ENCODE results near the gene HHLA2.
"Not testable (repeated sequence)": the region's sequence is repeated elsewhere in the genome, so short reads cannot be mapped to it uniquely, and the experiment has no call there.

HHLA2 gene

DNA sequence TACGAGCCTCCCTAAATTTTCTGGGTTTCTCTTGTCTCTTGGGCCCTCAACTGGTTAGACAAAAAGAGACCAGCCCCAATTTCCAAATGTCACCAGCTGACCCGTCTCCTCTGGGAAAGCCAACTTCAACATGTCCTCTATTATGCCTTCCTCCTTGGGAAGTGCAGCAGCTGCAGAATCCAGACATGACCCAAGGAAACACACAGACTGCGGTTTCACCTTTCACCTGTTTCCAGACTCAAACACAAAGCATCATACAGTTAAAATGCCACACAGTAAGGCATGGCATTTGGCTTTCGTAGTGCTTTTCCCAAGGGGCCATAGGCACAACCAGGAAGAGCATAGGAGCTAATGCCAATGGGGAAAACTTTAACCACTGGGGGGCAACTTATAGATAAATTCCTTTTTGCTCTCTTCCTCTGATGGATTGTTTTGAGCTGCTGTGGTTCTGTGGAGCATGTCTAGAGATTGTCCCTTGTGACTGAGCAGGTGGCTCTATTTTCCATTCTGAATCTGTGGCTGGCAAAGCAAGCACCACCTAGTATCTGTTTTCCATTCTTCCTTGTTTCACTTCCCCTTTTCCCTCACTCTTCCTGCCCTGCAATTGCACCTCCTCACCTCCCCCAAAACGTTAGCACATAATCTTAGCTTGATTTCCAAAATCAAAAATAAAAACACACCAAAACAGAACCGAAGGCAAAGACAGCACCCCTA is 49.3 kb downstream of the HHLA2 start:
- no peak for DNase-seq

DNA sequence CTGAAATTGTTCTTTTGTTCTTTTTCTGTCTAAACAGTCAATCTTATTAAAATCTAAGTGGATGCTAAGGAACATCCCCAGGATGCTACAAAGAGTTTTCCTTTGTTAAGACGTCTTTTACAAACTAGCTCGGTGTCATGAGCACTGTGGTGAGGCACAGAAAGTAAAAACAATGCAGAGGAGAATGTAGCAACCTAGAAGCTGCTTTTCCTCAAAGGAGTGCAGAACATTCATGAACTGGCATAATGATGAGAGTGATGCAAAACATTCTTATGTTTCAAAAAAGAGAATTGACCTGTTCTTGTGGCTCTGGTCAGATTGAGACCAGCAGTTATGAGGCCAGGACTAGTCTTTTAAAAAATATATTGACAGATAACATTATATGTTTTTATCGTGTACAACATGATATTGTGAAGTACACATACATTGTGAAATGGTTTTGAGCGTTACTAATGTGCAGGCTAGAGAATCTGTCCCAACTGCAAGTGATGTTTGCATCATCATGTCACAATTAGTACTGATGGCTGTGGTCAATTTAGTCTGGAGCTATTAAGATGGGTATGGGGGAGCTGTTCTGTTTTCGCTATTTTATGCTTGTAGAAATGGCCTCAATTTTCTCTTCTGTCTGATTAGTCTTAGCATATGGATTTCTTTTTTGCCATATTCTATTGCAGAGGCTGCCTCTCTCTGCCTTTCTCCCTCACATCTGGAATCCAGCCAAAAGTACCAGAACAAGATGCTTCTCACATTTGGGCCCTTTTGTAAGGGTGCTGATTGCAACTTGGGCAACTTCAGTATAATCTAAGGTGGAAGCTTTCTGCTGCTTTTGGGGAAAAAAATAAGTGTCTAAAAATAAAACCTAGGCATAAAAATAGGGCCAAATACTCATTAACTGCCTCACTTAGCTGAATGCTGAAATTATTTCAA is 50.2 kb downstream of the HHLA2 start:
- no peak for DNase-seq

DNA sequence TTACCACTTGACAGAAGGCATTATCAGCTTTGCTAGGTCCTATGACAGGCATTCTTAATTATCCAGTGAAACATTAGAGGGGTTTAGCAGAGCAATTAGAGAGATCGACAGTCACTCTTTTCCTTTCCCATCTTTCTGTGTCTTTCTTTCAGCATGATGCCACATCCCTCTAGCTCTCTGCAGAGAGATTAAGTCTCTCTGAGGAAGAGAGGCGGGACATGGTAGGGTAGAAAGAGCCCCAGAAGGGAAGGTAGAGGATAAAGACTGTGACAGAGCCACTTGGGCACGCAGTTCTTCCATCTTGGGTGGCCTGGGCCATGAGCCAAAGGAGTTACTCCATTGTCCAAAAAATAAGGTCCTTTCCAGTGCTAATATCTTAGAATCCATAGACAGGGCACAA is 55.8 kb downstream of the HHLA2 start:
- no peak for DNase-seq

DNA sequence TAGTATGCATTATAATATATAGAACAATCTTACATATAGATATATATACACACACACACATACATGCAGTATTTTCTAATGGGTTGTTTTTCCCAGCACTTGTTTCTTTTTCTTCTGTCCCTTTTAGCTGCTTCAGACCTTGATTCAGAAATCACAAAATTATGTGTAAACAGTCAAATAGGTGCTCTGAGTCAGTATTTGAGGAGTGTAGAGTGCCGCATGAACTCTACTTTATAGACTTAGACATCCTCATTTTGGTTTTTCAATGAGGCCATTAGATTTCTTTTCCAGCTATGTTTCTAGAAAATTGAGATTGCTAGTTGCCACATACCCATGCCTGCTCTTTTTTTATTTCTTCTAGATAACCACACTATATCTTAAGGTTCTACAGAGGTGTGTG is 58.2 kb downstream of the HHLA2 start:
- DNase-seq: no peak

DNA sequence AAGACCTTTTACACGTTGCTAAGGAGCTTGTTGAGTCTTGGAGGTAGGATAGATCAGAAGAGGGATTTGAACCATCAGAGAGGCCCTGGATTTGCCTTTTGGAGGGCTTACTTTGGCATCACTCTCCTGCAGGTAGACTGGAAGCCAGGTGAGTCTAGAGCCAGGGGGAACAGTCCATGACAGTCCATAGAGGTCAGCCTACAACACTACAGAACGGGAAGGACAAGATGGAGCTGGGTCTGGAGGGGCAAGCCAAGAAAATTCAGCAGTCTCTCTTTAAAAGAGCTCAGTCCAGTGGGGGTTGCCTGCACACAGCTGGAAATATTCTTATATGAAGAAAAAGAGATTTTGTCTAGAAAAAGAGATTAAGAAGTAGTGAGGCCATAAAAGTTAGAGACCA is 60.7 kb downstream of the HHLA2 start:
- DNase-seq: no peak

DNA sequence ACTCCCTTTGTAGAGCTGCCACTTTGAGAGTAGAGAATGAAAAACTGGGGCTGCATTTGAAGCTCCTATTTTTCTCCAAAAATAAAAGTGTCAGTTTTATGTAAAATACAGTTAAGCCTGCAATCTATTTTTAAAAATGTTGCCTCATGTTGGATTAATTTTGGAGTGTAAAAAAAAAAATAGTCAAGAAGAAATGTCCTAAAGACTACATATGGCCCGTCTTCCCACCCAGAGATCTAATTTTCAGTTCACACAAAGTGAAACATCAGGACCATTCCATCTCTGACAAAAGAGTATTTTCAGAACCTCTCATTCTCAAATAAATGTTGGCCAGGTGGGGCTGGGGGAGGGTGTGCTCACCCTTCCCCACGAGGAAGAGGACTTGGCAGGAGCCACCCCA is 62.7 kb downstream of the HHLA2 start:
- DNase-seq: no peak

DNA sequence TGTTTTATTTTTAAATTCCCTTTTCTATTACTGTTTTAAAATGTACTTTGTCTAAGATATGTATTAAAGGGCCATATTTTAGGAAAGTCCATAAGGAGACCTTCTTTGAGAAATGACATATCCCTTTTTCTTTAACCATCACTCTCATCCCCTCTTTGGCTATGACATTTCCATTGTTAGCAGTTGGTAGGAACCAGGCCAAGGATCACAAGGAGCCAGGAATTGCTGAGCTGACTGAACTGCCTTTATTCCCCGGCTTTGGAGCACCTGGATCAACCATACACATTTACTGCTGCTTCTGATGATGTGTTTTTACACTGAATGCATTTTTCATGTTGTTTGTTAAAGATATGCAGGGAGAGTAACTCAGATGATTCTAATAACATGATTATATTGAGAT is 79.7 kb downstream of the HHLA2 start:
- no peak for DNase-seq

DNA sequence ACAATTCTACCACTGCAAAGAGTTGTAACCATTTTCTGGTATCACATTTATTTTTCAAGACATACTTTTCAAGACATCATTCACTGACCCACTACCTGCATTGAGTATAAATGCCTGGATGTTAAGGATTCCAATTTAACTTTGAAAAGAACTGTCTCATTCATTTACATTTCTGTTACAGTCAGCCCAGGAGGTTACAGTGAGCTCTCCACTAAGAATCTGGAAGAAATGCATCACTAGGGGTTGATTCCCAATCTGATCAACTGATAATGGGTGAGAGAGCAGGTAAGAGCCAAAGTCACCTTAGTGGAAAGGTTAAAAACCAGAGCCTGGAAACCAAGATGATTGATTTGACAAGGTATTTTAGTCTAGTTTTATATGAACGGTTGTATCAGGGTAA is 81.0 kb downstream of the HHLA2 start:
- no peak for DNase-seq

DNA sequence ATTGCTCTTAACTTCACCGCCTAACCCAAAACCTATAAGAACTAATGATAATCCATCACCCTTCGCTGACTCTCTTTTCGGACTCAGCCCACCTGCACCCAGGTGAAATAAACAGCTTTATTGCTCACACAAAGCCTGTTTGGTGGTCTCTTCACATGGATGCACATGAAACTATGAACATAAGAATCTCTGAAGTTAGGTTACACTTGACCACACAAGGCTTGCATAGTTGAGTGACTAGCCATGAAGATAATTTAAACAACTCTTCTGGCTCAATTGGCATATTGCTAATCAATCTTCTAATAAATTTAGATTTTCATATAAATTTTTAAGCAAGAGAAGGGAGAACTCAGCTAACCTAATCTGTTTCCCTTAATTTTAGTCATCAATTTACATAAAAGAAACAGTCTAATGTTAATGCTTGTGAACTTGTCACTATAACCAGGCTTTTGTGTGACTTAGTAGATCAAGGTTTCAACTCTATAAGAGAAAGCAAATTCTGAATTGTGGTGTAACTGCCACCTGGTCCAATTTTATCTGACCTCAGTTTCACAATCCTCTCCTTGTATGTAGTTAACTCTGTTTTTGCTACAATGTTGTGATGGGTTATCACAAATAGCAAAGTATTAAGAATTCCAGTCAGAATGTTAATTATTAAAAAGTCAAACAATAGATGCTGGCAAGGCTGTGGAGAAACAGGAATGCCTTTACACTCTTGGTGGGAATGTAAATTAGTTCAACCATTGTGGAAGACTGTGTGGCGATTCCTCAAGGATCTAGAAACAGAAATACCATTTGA is 82.0 kb downstream of the HHLA2 start:
- DNase-seq: no peak

DNA sequence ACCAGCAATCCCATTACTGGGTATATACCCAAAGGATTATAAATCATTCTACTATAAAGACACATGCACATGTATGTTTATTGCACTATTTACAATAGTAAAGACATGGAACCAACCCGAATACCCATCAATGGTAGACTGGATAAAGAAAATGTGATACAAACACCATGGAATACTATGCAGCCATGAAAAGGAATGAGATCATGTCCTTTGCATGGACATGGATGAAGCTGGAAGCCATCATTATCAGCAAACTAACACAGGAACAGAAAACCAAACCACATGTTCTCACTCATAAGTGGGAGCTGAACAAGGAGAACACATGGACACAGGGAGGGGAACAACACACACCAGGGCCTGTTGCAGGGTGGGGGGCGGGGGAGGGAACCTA is 82.6 kb downstream of the HHLA2 start:
- DNase-seq: not testable (repeated sequence)

DNA sequence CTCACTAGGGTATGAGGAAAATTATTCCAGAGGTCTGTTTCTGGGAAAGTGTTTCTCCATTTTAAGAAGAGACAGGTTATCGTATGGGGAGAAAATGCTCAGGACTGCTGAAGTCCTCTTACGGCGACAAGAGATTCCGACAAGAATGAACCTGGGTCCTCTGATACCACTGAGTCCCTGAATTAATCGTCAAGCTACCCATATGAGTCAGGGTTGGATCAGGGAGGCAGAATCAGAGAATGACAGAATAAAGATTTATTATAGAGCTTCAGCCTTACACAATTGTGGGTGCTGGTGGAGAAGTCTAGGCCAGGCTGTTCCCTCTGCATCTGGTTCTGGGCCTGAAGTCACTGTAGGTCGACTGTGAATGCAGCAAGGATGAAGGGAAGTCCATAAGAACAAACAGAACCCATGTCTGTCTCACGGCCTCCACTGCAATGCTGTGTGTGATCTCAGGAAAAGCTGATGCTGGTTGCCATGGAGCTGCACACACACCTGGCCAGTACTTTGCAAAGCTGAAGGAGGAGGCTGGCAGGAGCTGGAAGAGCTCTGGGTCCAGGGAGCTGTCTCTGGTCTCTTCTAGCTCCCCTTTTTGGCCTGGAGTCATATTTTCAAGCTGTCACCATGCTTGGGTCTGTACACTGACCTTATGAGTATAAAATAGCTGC is 83.9 kb downstream of the HHLA2 start:
- no peak for DNase-seq

DNA sequence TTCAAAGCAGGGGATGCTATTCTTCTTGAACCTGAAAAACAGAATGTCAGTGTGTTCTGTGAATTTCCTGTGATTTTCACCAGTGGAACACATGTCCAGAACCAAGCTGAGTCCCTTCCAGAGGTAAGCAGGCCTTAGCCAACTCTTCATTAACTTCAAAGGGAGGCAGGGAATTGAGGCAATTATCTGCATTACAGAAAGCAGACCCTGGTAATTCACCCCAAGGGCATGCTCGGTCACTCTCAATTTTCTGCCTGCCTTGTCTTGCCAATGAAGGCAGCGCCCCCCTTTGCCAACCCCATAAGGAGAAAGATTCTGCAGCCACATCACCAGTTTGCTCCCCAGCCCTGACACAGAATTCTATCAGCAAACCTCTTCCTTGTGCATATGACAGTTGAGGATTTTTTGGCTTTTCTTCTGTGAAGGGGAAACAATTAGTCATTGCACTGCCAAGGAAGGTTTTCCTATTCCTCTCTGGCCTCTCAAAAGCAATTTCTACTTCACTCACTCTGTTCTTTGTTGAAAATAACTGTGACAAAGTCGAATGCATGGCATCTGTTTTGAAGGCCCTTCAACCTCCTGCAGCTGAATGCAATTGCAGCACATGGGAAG is 85.3 kb downstream of the HHLA2 start:
- DNase-seq: no peak

DNA sequence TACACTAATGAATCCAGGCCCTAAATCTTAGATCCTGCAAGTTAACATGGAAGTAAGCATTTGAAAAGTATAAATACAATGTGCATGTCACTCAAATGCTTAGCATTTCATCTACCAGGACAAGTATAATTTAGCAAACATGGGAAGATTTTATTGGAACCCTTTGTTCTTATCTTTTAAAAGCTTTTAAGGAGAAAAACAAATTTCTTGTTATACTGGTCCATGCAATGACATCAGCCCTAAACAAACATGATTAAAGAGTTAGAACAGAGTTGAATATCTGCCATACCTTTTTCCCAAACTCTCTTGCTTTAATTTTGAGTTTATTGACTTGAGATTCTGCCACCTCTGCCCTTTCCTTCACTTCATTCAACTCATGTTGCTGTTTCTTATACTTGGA is 87.0 kb downstream of the HHLA2 start:
- no peak for DNase-seq

DNA sequence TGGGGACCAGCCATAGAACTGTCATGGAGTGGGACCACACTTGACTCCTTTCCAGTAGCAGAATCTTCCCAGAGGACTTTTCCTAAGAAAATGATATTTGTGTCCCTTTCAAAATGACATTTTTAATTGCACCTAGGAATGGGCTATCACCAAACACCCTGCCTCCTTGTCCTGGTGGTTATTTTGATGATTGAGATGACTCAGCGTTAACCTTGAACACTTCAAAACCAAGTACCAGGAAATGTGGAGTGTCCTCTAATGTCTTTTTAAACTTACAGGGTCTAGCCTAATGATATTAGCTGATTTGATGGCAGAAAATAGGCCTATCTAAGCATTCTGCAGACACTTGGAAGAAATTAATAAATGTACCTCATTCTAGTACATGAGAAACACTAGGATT is 90.7 kb downstream of the HHLA2 start:
- DNase-seq: no peak

DNA sequence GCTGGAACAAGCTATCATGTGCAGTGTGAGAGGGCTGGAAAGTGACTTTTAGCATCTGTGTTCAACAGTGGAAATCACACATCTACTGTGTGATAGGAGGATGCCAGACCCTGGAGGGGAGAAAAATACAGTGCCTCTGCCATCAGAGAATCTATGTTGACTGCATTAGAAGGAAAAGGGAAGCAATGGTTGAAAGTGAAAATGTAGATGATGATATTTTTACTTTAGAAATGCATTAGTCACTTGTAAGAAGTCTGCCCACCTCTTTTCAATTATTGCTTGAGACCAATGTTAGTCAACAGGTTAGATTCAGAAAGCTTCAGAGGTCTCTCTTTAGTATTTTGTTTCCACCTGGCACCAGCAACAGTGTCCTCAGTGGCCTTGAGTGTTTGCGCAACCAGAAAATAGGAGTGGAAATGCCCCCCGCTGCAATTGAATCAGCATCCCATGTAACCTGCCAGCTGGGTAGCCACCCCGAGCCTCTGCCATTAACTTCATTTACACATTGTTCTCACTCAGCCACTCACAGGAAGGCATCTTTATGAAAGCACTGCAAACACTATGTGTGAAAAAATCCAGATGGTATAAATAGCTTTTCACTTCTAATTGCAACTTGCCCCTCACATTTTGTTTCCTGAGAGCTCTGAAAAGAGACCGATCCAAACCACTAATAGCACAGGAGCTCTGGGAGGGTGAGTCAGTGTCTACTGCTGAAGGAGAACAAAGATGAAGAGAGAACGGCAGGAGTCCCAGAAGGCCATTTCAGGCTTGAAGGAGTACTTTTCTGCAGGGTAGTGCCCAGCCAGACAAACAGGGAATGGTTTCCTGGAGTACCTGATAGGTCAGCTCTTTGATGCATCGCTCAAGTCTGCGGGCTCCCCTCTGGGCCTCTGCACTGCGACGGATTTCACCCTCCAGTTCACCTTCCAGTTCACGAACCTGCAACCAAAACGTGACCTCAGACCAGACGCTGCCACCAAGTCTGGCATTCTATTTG is 92.1 kb downstream of the HHLA2 start:
- DNase-seq: peak; percentile 77

DNA sequence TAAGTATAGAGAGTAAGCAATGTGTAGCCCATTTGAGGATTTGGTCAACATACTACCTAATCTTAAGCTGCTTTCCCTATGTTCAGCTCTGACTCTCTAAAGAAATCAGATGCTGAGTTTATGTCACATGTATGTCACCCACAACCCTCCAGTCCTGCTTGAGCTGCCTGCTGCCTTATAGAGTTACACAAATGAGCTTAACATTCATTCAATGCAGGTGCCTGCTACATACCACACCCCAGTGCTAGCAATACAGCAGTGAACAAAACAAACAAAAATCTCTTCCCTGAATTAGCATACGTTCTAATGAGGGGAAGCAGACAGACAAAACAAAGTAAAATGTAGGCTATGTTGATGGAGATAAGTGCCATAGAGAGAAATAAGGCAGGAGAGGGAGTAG is 93.0 kb downstream of the HHLA2 start:
- DNase-seq: no peak

DNA sequence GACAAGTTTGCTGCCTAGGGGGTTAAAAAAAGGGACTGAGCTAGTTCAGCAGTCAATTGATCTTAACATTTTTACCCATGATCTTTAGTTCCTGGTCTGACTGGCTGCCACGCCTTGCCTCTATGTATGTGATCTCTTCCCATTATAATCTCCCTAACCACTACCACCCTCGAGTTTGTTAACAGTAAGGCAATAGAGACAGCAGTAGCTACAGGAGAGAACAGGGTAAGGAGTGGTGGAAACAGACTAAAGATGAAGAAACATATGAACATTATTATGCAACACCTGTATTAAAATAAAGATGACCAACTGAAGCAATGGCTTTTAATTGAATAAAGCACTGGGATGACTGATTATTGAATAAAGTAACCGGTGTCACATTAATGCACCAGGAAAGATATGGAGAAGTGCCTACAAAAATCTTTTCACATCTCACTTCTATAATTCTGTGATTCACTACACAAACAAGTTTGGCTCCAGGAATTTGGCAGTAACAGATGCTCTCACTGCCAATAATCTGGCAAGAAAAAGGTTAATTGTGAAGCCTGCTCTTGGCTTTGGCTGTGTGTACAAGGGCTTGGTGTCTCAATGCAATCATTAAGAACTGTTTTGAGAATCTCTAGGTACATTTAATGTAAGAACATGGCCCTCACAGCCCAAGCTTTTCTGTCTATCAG is 95.7 kb downstream of the HHLA2 start:
- DNase-seq: no peak

DNA sequence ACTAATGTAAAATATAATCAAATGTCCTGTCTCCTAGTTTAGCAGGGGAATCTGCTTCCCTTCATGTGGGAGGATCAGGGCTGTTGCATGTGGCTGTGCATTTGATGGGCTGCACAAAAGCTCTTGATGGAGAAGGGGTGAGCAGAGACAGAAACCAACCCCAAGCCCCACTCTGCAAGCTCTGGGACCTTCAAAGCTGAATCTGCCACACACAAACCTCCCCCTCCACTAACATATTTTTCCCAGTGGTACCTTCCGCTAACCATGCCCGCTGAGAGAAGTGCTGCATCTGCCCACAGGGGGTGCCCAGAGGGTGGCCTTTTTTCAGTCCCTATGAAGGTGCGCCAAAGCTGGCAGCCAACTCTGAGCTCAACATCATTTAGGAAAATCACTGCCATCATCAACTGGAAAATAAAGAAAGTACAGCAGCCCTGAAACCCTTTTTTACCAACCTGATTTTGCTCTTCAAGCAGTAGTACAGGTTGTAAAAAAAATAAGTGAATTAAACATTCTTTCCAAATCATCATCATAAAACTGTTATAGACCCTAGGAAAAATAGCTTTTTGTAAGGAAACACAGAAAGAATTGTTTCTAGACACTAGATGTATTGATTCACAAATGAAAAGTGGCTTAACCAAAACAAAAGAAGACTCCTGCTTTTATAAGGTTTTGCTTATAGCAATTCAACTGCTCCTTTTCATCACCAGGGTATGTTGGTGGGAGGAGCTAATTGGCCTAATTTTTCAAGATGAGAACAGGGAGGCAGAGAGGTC is 97.0 kb downstream of the HHLA2 start:
- DNase-seq: no peak

DNA sequence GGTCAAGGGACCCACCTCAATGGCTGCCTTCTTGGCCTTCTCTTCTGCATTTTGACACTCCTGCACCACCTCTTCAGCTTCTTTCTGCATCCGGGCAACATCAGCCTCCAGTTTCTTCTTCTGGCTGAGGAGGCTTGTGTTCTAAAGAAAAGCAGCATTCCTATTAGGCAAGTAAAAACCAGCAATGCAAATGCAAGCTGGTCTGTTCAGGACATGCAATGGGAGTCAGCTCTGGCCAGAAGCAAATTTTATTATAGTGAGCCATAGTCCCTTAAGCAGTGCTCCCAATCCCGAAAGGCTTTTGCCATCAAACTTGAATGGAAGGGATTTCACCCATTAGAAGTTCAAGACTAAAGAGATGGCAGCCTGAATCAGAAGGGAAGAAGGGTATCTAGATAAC is 97.7 kb downstream of the HHLA2 start:
- no peak for DNase-seq

DNA sequence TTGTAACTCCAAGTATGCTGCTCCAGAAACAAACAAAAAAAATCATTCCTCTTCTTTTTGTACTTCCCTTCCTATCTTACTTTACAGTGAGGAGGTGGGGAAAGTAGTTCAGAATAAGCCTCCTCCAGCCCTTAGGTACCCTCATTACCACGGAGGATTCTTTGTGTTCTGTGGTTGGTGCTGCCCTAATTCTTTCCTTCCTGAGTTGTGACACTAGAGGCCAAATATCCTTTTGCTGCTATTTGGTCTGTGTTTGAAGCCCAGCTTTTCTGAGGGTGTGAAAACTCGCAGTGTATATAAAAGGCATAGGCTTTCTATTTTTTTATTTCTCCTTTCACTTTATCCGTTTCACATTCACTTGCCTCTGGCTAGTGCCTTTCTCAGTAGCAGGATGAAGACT is 98.2 kb downstream of the HHLA2 start:
- DNase-seq: no peak

Measured in NCI-H1417 treated with DMSO at 0.1 percent for 48 hours (cell line).